ENCODE results near the gene ATG5.

ATG5 gene

DNA sequence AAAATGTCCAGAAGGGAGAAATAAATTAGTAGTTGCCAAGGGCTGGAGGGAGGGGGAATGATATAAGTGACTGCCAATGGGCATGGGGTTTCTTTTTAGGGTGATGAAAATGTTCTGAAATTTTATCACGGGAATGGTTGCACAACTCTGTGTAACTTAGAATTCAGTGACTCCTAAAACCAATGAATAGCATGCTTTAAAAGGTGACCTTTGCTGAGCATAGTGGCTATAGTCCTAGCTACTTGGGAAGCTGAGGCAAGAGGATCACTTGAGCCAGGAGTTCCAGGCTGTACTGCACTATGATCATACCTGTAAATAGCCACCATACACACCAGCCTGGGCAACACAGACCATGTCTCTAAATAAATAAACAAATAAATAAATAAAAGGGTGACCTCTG, 109.0 kb downstream of the ATG5 start:
- CTCF ChIA-PET: interaction anchor here (0.5 to 1.2 kb wide), 3 partner anchors 84 to 678 kb away, joined by 3 to 7 read pairs (median 4); no protein-coding TSS in a partner anchor
- TF ChIP-seq, protein P1, sequence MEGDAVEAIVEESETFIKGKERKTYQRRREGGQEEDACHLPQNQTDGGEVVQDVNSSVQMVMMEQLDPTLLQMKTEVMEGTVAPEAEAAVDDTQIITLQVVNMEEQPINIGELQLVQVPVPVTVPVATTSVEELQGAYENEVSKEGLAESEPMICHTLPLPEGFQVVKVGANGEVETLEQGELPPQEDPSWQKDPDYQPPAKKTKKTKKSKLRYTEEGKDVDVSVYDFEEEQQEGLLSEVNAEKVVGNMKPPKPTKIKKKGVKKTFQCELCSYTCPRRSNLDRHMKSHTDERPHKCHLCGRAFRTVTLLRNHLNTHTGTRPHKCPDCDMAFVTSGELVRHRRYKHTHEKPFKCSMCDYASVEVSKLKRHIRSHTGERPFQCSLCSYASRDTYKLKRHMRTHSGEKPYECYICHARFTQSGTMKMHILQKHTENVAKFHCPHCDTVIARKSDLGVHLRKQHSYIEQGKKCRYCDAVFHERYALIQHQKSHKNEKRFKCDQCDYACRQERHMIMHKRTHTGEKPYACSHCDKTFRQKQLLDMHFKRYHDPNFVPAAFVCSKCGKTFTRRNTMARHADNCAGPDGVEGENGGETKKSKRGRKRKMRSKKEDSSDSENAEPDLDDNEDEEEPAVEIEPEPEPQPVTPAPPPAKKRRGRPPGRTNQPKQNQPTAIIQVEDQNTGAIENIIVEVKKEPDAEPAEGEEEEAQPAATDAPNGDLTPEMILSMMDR (IDR thresholded peaks at IDR 0.05; ENCODE audit: insufficient read depth, low read length, missing control alignments): no peak
- DNase-seq (ENCODE audit: low read depth, low spot score): no peak
- POLR2A ChIA-PET: no interaction called here
- no peak overlapping the region for H3K4me3 ChIP-seq (ENCODE audit: low read depth, low read length)

DNA sequence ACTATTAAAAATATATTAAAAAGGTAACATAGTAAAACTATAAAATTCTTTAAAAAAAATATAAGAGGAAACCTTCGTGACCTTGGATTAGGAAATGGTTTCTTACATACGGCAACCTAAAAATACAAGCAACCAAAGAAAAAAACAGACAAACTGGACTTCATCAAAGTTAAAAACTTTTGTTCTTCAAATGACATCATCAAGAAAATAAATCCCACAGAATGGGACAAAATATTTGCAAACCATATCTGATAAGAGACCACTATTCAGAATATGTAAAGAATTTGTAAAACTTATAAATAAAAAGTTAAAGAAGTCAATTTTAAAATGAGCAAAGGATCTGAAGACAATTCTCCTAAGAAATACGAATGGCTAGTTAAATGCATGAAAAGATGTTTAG, 110.0 kb downstream of the ATG5 start:
- no peak overlapping the region for H3K4me3 ChIP-seq (ENCODE audit: low read depth, low read length)
- ChIA-PET POLR2A (interaction anchor here (0.6 kb wide), 1 partner anchor 10 kb away, joined by 3 read pairs; no protein-coding TSS in a partner anchor), CTCF (interaction anchor here (1.2 to 6.4 kb wide), 2 partner anchors 7 to 784 kb away, joined by 3 to 56 read pairs; no protein-coding TSS in a partner anchor)
- TF ChIP-seq, protein P1 (IDR thresholded peaks at IDR 0.05; ENCODE audit: insufficient read depth, low read length, missing control alignments): no peak
- no peak for DNase-seq (ENCODE audit: low read depth, low spot score)

DNA sequence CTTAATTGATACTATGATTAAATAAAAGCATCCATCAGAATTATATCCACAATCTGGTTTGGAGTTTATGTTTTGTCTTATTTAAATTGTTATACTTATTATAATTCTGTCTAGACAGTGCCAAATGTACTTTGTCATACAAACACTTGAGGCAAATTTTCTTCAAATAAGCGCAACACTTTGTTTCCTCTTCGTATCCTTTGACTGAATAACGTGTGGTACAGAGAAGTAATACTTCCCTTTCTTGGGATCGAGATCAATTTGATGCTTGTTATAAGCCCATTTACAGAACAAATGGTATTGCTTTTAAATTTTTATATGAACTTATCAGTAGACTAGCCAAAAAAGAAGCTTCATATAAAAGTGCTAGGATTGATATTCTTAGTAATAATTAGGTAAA, 111.0 kb downstream of the ATG5 start:
- TF ChIP-seq, protein P1 (IDR thresholded peaks at IDR 0.05; ENCODE audit: insufficient read depth, low read length, missing control alignments): no peak
- DNase-seq (ENCODE audit: low read depth, low spot score): no peak
- CTCF ChIA-PET: interaction anchor here (0.8 to 6.4 kb wide), 7 partner anchors 9 to 783 kb away, joined by 3 to 56 read pairs (median 4); no protein-coding TSS in a partner anchor
- POLR2A ChIA-PET: no interaction called here
- no peak overlapping the region for H3K4me3 ChIP-seq (ENCODE audit: low read depth, low read length)

DNA sequence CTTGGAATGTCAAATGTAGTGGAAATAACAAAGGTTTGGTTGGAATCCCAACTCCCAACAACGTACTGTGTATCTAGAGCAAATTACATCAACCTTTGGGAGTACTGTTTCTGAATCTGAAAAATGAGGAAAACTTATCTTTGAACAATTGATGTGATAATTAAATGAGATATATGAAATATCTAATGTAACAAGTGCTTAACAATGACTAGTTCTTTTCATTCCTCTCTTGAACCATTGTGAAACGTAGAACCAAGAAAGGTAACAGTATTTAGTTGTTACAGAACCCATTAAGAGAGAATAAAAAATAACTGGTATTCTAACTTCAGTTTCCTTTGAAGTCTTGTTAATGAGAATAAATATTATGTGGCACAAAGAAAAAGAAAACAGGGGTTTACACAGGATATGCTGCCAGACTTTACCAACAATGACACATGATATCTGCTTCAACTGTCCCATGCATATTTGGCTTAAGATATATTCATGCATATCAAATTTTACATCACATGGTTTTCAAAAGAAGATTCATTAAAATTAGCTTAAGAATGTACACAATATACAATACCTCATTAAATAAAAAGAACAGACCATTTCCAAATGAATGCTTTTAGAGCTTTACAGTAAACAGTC, 111.8 kb downstream of the ATG5 start:
- no peak for DNase-seq (ENCODE audit: low read depth, low spot score)
- POLR2A ChIA-PET: no interaction called here
- TF ChIP-seq, protein P1 (IDR thresholded peaks at IDR 0.05; ENCODE audit: insufficient read depth, low read length, missing control alignments): no peak
- H3K4me3 ChIP-seq (ENCODE audit: low read depth, low read length): no peak overlapping the region
- CTCF ChIA-PET: interaction anchor here (1.3 to 6.4 kb wide), 5 partner anchors 9 to 121 kb away, joined by 3 to 56 read pairs (median 5); no protein-coding TSS in a partner anchor

GRCh38 chr6:106212576-106212975, 113.0 kb downstream of the ATG5 start:
- H3K4me3 ChIP-seq (ENCODE audit: low read depth, low read length): no peak overlapping the region

DNA sequence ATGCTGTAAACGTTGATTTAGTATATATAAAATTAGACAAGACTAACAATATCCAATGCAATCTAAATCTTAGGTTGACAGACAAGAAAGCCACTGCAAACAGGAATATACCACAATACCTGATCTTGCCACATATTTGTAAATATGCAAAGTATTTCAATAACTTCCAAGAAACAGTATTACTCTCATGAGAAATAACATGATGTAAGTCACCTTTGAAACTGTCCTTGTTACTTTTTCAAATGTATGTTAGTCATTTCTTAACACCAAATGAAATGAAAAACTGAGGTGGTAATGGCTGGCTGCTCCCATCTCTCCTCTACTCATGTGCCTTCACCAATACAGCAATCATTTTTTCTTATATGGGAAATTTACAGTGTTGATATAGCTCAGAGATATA, 118.7 kb downstream of the ATG5 start:
- DNase-seq (ENCODE audit: low read depth, low spot score): no peak
- ChIA-PET POLR2A (no interaction called here), CTCF (interaction anchor here (1.0 to 3.4 kb wide), 3 partner anchors 16 to 94 kb away, joined by 3 to 20 read pairs (median 5); no protein-coding TSS in a partner anchor)
- TF ChIP-seq, protein P1 (IDR thresholded peaks at IDR 0.05; ENCODE audit: insufficient read depth, low read length, missing control alignments): no peak
- H3K4me3 ChIP-seq (ENCODE audit: low read depth, low read length): no peak overlapping the region

More at GRCh38 chr6:106212576-106212975, 113.0 kb downstream of the ATG5 start:
- no peak for DNase-seq (ENCODE audit: low read depth, low spot score)
- ChIA-PET CTCF (interaction anchor here (1.3 to 6.4 kb wide), 3 partner anchors 11 to 123 kb away, joined by 3 to 56 read pairs (median 7); no protein-coding TSS in a partner anchor), POLR2A (no interaction called here)
- TF ChIP-seq, protein P1 (IDR thresholded peaks at IDR 0.05; ENCODE audit: insufficient read depth, low read length, missing control alignments): no peak

Data from AG04449 (cell line).